Fibroblast of lung (primary cell): ENCODE data around the gene DNAH10.

ENCODE experiments used
- EZH2 ChIP-seq: IDR thresholded peaks from 2 replicates; pipeline ENCODE4 v1.5.1; 2012; ENCODE audit warnings: low read length, control low read depth, mild to moderate bottlenecking; ENCODE audit errors: missing control alignments
- TF ChIP-seq, protein P1 (sequence below), 2 donors: IDR thresholded peaks in 1 of 2; conservative IDR thresholded peaks in 1 of 2; 1 replicate in 1 of 2; 2 replicates in 1 of 2; pipeline ENCODE4 v1.5.1; 2011 to 2012; ENCODE audit warnings: low read length in 2 of 2, control low read depth in 1 of 2, inconsistent platforms in 1 of 2, low read depth in 1 of 2, mild to moderate bottlenecking in 1 of 2

DNA sequence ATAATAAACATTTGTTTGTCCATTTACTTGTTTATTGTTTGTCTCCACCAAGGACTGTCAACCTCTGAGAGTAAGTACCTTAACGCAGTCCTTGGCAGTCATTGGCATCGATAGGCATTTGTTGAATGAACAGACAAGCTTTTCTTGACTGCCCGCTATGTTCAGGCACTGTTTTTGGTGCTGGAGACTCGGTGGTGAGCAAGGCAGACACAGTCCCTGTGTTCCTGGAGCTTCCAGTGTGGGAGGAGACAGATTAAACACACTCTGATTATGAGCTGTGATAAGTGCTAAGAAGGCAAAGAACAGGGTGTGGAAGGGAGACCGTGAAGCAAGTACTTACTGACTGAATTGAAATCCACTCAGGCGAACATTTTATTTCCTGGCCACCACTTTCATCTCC, 48.7 kb upstream of the DNAH10 start:
- TF ChIP-seq, protein P1, sequence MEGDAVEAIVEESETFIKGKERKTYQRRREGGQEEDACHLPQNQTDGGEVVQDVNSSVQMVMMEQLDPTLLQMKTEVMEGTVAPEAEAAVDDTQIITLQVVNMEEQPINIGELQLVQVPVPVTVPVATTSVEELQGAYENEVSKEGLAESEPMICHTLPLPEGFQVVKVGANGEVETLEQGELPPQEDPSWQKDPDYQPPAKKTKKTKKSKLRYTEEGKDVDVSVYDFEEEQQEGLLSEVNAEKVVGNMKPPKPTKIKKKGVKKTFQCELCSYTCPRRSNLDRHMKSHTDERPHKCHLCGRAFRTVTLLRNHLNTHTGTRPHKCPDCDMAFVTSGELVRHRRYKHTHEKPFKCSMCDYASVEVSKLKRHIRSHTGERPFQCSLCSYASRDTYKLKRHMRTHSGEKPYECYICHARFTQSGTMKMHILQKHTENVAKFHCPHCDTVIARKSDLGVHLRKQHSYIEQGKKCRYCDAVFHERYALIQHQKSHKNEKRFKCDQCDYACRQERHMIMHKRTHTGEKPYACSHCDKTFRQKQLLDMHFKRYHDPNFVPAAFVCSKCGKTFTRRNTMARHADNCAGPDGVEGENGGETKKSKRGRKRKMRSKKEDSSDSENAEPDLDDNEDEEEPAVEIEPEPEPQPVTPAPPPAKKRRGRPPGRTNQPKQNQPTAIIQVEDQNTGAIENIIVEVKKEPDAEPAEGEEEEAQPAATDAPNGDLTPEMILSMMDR (conservative IDR thresholded peaks at IDR 0.05 in 1 of 2, IDR thresholded peaks at IDR 0.05 in 1 of 2; ENCODE audit: low read depth in 1 of 2, low read length in 2 of 2): no peak
- TF ChIP-seq EZH2: no peak
